Mesodermal cell (in vitro differentiated cells): ENCODE results near the gene OR51Q1. TPM values are rescaled to one million over a fixed set of nuclear protein-coding genes. Genes with fewer than 3 reads are reported as not detected.

Experiments used
- H3K27ac ChIP-seq: 2 replicates; pipeline ENCODE4 v1.7.0; 2013; ENCODE audit warnings: mild to moderate bottlenecking, low read depth, low read length, moderate library complexity; ENCODE audit not compliant: severe bottlenecking
- H3K36me3 ChIP-seq: 2 replicates; pipeline ENCODE4 v1.7.1; 2013; ENCODE audit warnings: mild to moderate bottlenecking, low read length, moderate library complexity; ENCODE audit not compliant: control insufficient read depth, insufficient read depth
- H3K4me1 ChIP-seq: one replicate; pipeline ENCODE4 v1.7.1; 2013; ENCODE audit warnings: mild to moderate bottlenecking, low read length; ENCODE audit not compliant: insufficient read depth, control insufficient read depth, poor library complexity, severe bottlenecking
- H3K4me3 ChIP-seq: 2 replicates; pipeline ENCODE4 v1.7.0; 2013; ENCODE audit warnings: low read length, control low read depth, mild to moderate bottlenecking; ENCODE audit not compliant: insufficient read depth, poor library complexity, severe bottlenecking; ENCODE audit errors: extremely low read depth
- H3K9me3 ChIP-seq: 2 replicates; pipeline ENCODE4 v1.7.1; 2013; ENCODE audit warnings: mild to moderate bottlenecking, low read length, moderate library complexity; ENCODE audit not compliant: control insufficient read depth
- WGBS, 2 experiments: methylation state at CpG; one replicate each; pipeline ENCODE4 v1.1.5; 2013; ENCODE audit warnings: missing lambda C conversion rate in 2 of 2; ENCODE audit not compliant: insufficient coverage in 2 of 2; 5-methylcytosine and 5-hydroxymethylcytosine counted together
- polyA plus RNA-seq, 2 experiments: library from polyadenylated mRNA; stranded (reverse); fragments of 50-300 nt; gene quantifications; one replicate each; pipeline ENCODE4 v1.2.3, GENCODE V29; 2013

The OR51Q1 gene
- polyA plus RNA-seq (2013, experiment 1 of 2), result not detected
- not detected for polyA plus RNA-seq (2013, experiment 2 of 2)

DNA sequence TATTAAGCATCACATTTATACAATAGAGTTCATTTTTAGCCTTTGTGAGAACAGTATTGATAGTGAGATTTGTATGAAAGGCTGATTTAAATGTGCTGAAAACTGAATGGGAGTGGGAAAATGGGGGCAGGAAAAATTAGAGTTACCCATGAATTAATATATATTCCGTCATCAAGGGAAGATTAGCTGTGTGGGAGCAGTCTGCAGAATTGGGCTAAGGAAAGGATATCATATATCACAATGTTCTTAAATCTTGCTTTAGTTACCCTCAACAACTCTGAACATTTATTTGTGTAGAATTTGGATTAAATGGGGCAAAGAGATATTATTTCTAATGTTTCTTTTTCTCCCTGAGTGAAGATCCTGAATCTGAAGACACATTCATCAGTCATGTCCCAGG lies at the start of gene OR51Q1:
OR51Q1 (plus strand) TSS at position 301 of the 400 bp plus-strand sequence; CDS start at position 391, 90 bp downstream.
- no peak within 1 kb of the TSS for H3K4me3 ChIP-seq
- H3K27ac ChIP-seq, result no peak within 1 kb of the TSS
- H3K4me1 ChIP-seq, result no peaks in the 10 kb centered on the region
- no peaks in the 10 kb centered on the region for H3K36me3 ChIP-seq
- H3K9me3 ChIP-seq, result no peaks in the 10 kb centered on the region
- WGBS, 2 experiments, result no CpG with 5 or more reads among the region's 1 CpG

DNA sequence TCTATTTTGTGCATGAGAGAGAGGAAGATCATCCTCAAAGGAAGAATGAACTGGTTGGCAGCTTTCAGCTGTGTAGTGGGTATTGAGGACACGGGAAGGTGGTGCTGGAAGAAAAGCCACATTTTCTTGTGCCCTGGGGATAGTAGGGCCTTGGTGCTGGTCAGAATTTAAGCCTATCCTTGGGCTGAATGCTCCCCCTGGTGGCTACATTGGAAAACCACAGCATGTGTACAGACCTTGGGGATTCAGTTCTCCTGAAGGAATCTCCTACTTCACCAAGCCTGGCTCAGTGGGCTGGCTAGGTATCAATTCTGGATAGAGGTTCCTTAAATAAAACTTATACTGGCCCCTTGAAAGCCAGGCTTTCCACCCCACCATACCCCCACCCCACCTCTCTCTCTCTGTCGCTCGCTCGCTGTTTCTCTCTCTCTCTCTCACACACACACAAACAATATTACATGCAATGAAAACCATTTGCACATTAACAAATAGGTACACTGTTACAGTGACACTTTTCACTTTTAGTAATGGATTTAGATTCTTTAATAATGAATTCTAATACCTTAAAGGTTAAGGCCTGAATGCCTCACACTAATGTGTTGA lies 41.1 kb upstream of the OR51Q1 start:
- Histone ChIP-seq H3K9me3 (no peaks in the 10 kb centered on the region), H3K4me1 (no peaks in the 10 kb centered on the region), H3K4me3 (no peak overlapping the region), H3K27ac (no peak overlapping the region), H3K36me3 (no peaks in the 10 kb centered on the region)
- WGBS, 2 experiments, result 33 to 77% methylated on average over 1 to 4 of the region's 4 CpGs

GRCh38 chr11:5383576-5383975 lies 38.3 kb upstream of the OR51Q1 start, which contains the start of gene OR51M1:
Gene OR51M1, plus strand, starts transcription at chr11:5383812. Its CDS starts 5,587 bp downstream, at chr11:5389399.
- Histone ChIP-seq H3K4me1 (no peaks in the 10 kb centered on the region), H3K36me3 (no peaks in the 10 kb centered on the region), H3K4me3 (no peak within 1 kb of the TSS), H3K9me3 (no peaks in the 10 kb centered on the region), H3K27ac (peak within 1 kb of the TSS; percentile 19)
- 56 to 60% methylated on average over 1 of the region's 1 CpG for WGBS, 2 experiments

GRCh38 chr11:5384335-5384734 lies 37.6 kb upstream of the OR51Q1 start:
- Histone ChIP-seq H3K4me1 (no peaks in the 10 kb centered on the region), H3K4me3 (no peak overlapping the region), H3K9me3 (no peaks in the 10 kb centered on the region), H3K36me3 (no peaks in the 10 kb centered on the region), H3K27ac (peak overlapping the region; percentile 19)
- WGBS, 2 experiments, result 77 to 100% methylated on average over 1 to 2 of the region's 2 CpGs

DNA sequence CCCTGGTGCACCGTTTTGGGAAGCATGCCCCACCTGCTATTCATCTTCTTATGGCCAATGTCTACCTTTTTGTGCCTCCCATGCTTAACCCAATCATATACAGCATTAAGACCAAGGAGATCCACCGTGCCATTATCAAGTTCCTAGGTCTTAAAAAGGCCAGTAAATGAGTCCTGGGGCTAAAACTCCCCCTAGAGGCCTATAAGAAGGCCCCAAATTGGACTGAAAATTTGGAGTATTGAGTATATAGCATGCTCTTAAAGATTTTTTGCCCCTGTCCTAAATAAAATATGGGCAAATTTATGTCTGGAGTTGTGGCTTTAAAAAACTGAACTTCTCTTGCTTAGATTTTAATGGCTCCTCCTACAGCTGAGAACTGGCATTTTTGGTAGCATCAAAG lies 31.7 kb upstream of the OR51Q1 start:
- 100% methylated on average over 1 of the region's 2 CpGs for WGBS, 2 experiments
- Histone ChIP-seq H3K4me3 (no peak overlapping the region), H3K36me3 (no peaks in the 10 kb centered on the region), H3K27ac (no peak overlapping the region), H3K9me3 (no peaks in the 10 kb centered on the region), H3K4me1 (no peaks in the 10 kb centered on the region)

- H3K36me3 ChIP-seq, result no peaks in the 10 kb centered on the region
- no peak overlapping the region for H3K4me3 ChIP-seq
- no peaks in the 10 kb centered on the region for H3K4me1 ChIP-seq
- no peak overlapping the region for H3K27ac ChIP-seq
- H3K9me3 ChIP-seq, result no peaks in the 10 kb centered on the region
Measured at GRCh38 chr11:5394091-5394490, 27.8 kb upstream of the OR51Q1 start.

DNA sequence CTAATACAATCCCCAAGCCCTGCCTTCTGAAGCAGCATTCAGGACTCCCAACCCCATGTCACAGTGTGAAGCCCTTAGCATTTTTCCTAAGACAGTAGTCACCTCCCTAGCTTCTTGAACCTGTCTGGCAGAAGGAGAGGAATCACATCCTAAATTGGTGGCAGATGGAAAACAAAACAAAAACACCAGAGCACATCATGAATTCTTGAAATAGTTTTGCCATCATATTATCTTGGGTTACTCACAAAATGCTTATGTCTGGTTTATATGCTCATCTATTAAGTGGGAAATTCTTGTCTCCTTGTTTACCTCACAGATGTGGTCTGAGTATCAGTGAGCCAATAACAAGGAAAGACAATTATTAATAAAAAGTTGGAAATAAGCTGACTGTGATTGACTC lies 23.0 kb upstream of the OR51Q1 start:
- no peaks in the 10 kb centered on the region for H3K9me3 ChIP-seq
- H3K36me3 ChIP-seq, result no peaks in the 10 kb centered on the region
- H3K27ac ChIP-seq, result no peak overlapping the region
- no peak overlapping the region for H3K4me3 ChIP-seq
- no peaks in the 10 kb centered on the region for H3K4me1 ChIP-seq

- Histone ChIP-seq H3K4me3 (no peak overlapping the region), H3K4me1 (no peaks in the 10 kb centered on the region), H3K27ac (no peak overlapping the region), H3K9me3 (no peaks in the 10 kb centered on the region), H3K36me3 (no peaks in the 10 kb centered on the region)
Measured at GRCh38 chr11:5405173-5405572, 16.7 kb upstream of the OR51Q1 start.

DNA sequence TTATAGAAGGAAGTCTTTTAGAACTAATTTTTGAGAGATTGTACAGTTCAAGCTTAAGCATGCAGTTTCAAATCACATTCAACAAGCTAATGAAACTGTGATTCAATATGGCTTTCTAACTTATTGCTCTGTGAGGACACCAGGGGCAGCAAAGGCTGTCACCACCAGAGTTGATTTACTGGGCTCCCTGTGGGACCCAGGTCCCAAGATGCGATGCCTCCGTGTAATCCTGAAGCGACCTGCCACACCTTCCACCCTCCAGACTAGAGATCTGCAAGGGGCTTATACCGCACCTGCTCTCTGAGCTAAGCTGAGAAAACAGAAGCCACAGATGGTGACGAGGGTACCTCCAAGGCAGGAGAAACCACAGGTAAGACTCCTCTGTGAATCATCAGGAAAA lies 918 bp upstream of the OR51Q1 start:
- Histone ChIP-seq H3K4me1 (no peaks in the 10 kb centered on the region), H3K9me3 (no peaks in the 10 kb centered on the region), H3K4me3 (no peak overlapping the region), H3K36me3 (no peaks in the 10 kb centered on the region), H3K27ac (no peak overlapping the region)
- 70 to 77% methylated on average over 5 of the region's 5 CpGs for WGBS, 2 experiments

DNA sequence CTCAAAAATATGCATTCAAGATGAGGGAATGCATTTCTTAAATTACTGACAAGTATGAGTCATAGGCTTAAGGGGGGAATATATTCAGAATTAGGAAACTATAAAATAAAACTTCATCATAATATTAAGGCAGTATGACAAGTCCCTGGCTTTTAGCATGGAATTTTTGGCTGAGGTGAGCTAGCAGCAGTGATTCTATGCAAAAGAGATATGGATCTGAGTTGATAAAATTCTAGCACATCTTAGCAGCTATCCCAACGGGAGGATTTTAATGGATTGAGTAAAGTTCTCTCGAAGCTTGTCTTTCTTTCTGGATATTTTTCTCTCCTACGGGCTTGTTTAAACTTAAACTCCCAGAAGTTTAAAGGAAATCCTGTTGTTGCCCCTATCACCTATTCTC lies 1.2 kb downstream of the OR51Q1 start:
- Histone ChIP-seq H3K9me3 (no peaks in the 10 kb centered on the region), H3K4me1 (no peaks in the 10 kb centered on the region), H3K36me3 (no peaks in the 10 kb centered on the region), H3K27ac (no peak overlapping the region), H3K4me3 (no peak overlapping the region)
- 92 to 100% methylated on average over 1 to 3 of the region's 3 CpGs for WGBS, 2 experiments

- H3K4me3 ChIP-seq, result no peak within 1 kb of the TSS
- no peaks in the 10 kb centered on the region for H3K36me3 ChIP-seq
- WGBS, 2 experiments, result no CpG with 5 or more reads among the region's 2 CpGs
- no peaks in the 10 kb centered on the region for H3K9me3 ChIP-seq
- H3K27ac ChIP-seq, result no peak within 1 kb of the TSS
- H3K4me1 ChIP-seq, result no peaks in the 10 kb centered on the region
Measured at GRCh38 chr11:5441414-5441813, 19.5 kb downstream of the OR51Q1 start, which contains the start of gene OR51I1. Gene OR51I1, minus strand, starts transcription at chr11:5441514. Its CDS starts 0 bp downstream, at chr11:5441514.
